HG03354 (cell line): ENCODE results near the gene SF3A1.
"Not testable (repeated sequence)": the region's sequence is repeated elsewhere in the genome, so short reads cannot be mapped to it uniquely, and the experiment has no call there.

Experiments used
- ATAC-seq: cut with Tn5 transposase; IDR thresholded peaks from one replicate; pipeline ENCODE4 v1.9.1; 2021; ENCODE audit warnings: mild to moderate bottlenecking; ENCODE audit not compliant: unreplicated experiment, poor library complexity, severe bottlenecking

The SF3A1 gene

GRCh38 chr22:30357650-30358215, 1.0 kb upstream of the SF3A1 start:
- ATAC-seq = no peak

DNA sequence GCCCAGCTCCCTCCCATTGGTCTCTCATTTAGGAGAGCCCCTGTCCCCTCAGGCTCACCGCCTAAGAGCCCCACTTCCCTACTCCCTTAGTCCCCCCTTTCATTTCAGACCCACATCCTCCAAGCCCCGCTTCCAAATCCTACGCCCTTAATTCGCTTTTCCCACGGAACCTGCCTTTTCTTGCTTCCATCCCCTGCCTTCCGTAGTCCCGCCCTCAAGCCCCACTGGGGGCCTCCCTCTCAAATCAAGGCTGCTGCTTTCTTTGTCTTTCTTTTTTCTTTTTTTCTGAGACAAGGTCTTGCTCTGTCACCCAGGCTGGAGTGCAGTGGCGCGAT, 509 bp upstream of the SF3A1 start:
- no peak for ATAC-seq

- ATAC-seq = no peak
These were observed 2.0 kb downstream of the SF3A1 start for GRCh38 chr22:30354644-30355043.

GRCh38 chr22:30351226-30351625, 5.5 kb downstream of the SF3A1 start:
- ATAC-seq = no peak

DNA sequence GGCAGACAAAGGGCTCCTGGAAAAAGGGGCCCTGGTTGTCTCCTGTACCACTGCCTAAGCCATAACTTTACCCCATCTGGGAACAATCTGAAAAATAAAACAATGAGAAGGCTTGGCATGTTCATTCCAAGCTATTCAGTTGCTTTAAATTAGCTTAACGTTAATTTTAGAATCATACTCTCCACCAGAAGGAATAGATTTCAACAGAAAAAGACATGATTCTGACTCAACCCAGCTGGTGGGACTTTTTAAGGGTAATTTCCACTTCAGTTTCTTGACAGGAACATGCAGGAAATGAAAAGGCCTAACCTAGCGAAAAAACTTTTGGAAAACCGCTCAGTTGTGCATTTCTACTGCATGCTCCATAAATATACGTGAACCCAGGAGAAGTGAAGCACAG, 7.9 kb downstream of the SF3A1 start:
- no peak for ATAC-seq

GRCh38 chr22:30348404-30348803, 8.3 kb downstream of the SF3A1 start:
- ATAC-seq = no peak

GRCh38 chr22:30347255-30347892, 9.3 kb downstream of the SF3A1 start:
- ATAC-seq = no peak

GRCh38 chr22:30344447-30345200, 12.1 kb downstream of the SF3A1 start:
- ATAC-seq = no peak

GRCh38 chr22:30340911-30341685, 15.6 kb downstream of the SF3A1 start:
- no peak for ATAC-seq

GRCh38 chr22:30338802-30339201, 17.9 kb downstream of the SF3A1 start:
- ATAC-seq = no peak

DNA sequence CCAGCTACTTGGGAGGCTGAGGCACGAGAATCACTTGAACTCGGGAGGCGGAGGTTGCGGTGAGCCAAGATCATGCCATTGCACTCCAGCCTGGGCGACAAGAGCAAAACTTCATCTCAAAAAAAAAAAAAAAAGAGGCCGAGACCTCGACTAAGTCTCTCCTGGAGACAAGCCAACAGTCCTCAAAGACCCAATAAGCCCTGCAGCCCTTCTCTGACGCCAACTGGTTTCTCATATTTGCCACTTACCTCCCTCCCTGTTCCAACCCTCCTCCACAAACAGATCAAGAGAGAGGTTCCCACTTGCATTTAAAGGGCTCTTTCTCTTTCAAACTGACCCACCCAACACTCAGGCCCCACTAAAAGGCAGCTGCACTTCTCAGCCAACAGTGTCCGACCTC, 18.4 kb downstream of the SF3A1 start:
- not testable (repeated sequence) for ATAC-seq

GRCh38 chr22:30337461-30337778, 19.3 kb downstream of the SF3A1 start:
- no peak for ATAC-seq

GRCh38 chr22:30336752-30337460, 19.8 kb downstream of the SF3A1 start:
- no peak for ATAC-seq

GRCh38 chr22:30335236-30335635, 21.5 kb downstream of the SF3A1 start:
- no peak for ATAC-seq

DNA sequence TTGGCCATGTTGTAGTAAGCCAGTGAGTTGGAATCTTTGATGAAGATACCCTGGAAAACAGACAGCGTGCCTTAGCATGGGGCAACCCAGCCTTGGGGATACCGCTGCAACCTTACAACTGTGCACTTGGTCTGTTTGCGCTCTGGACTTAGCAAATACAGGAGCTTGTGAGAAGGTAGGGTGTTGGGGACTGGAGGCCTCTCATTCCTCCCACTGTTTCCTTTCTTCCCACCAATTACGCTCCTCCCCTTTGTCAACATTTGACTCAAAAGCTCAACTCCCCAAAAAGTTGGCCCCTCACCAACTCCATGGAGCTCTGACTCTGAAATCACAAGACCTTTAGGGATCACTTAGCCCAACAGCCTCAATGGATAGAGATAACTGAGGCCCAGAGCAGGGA, 22.0 kb downstream of the SF3A1 start:
- no peak for ATAC-seq

DNA sequence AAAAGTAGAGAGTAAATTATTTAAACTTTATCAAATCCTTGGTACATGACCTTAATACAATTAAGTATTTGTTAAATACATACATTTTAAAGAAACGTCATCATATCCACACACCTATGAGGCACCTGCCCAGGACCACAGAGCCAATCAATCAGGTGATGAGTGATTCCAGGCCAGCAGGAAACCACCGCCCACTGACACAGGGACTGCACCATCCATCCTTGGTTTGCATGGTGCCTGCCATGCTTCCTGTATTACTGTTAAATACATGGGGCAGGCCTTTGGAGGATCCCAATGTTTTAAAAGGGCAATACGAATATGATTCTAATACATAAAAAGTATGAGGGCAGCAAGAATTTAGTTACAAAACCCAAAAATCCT, 23.0 kb downstream of the SF3A1 start:
- ATAC-seq = no peak

DNA sequence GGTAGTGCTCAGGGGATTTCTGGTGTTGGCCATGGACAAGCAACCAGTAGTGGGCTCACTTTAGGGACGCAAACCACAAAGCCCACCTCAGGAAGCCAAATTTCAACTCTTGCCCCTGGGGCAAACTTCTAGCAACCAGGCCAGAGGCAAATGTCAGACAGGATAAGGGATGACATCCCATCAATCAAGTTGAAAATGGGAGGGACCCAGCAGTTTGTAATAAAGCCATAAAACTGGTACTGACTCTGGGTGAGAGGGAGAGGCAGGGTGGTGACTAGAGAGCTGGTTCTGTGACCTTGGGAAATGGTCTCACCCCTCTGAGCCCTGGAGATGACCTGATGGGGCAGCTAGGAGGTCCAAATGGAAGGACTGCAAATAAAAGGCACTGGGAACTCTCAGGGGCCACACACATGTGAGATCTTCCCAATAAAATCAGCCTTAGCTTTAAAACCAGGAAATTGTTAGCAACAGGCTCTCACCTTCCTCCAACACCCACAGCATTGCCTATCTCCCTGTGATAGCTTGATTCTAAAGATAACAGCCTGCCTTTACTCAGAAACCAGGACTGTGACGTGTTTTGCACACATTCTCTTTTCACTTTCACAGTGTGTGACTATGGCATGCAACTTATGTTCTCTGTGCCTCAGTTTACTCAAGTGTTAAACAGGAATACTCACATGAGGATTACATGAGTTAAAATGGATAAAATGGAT, 23.5 kb downstream of the SF3A1 start:
- no peak for ATAC-seq

- no peak for ATAC-seq
These were observed 24.1 kb downstream of the SF3A1 start for GRCh38 chr22:30332551-30332950.

GRCh38 chr22:30328466-30329049, 28.1 kb downstream of the SF3A1 start:
- ATAC-seq = no peak
